Neural cell (in vitro differentiated cells): Measurements from ENCODE around the gene TTPAL.

Source experiments
- CTCF ChIP-seq: fragments of 450-650 bp; IDR thresholded peaks from 2 replicates; pipeline ENCODE4 v1.5.1; 2014; ENCODE audit warnings: antibody characterized with exemption, mild to moderate bottlenecking, moderate library complexity; ENCODE audit not compliant: poor library complexity, severe bottlenecking
- POLR2AphosphoS5 ChIP-seq: IDR thresholded peaks from 2 replicates; pipeline ENCODE4 v1.6.1; 2012
- TAF1 ChIP-seq: IDR thresholded peaks from 2 replicates; pipeline ENCODE4 v1.6.1; 2012; ENCODE audit warnings: low read depth
- TF ChIP-seq, protein P1 (sequence below): IDR thresholded peaks from 2 replicates; pipeline ENCODE4 v1.6.1; 2012; ENCODE audit warnings: borderline replicate concordance

DNA sequence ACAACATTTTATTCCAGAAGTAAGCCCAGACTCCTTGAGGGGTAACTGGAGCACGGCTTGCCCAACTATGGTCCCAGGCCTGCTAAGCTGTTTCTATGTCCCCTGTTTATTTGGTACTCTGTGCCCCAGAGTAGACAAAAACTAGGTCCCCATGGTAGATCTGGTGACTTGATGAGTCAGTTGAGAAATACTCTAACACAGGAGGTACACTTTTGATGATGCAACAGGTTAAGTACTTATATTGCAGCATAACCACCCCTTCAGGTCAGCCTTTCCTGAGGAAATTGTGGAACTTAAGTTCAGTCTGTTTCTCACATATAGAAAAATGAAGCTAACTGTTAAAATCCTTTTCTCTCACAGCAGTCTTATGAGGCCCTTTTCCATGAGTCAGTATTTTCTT is 19.6 kb downstream of the TTPAL start:
- TF ChIP-seq CTCF (no peak), POLR2AphosphoS5 (no peak), TAF1 (no peak)
- TF ChIP-seq, protein P1, sequence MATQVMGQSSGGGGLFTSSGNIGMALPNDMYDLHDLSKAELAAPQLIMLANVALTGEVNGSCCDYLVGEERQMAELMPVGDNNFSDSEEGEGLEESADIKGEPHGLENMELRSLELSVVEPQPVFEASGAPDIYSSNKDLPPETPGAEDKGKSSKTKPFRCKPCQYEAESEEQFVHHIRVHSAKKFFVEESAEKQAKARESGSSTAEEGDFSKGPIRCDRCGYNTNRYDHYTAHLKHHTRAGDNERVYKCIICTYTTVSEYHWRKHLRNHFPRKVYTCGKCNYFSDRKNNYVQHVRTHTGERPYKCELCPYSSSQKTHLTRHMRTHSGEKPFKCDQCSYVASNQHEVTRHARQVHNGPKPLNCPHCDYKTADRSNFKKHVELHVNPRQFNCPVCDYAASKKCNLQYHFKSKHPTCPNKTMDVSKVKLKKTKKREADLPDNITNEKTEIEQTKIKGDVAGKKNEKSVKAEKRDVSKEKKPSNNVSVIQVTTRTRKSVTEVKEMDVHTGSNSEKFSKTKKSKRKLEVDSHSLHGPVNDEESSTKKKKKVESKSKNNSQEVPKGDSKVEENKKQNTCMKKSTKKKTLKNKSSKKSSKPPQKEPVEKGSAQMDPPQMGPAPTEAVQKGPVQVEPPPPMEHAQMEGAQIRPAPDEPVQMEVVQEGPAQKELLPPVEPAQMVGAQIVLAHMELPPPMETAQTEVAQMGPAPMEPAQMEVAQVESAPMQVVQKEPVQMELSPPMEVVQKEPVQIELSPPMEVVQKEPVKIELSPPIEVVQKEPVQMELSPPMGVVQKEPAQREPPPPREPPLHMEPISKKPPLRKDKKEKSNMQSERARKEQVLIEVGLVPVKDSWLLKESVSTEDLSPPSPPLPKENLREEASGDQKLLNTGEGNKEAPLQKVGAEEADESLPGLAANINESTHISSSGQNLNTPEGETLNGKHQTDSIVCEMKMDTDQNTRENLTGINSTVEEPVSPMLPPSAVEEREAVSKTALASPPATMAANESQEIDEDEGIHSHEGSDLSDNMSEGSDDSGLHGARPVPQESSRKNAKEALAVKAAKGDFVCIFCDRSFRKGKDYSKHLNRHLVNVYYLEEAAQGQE: no peak
